HepG2 (cell line): Measurements from ENCODE around the gene CERS1. TPM values are rescaled to one million over a fixed set of nuclear protein-coding genes. Genes with fewer than 3 reads are reported as not detected.

Experiments
- ASH2L ChIP-seq: fragments of 300-600, 200-600 bp; sonication (generic); IDR thresholded peaks from 2 replicates; pipeline ENCODE4 v1.7.0; 2017; ENCODE audit warnings: low read depth, mild to moderate bottlenecking, moderate library complexity, mixed read lengths, low read length; ENCODE audit not compliant: insufficient read length
- ATF4 ChIP-seq, 2 experiments: fragments of 450-650 bp in 1 of 2; sonication (generic) in 1 of 2; formaldehyde crosslinking; IDR thresholded peaks; 2 replicates each; pipeline versions ENCODE4 v1.5.0 to v1.8.0; 2020 to 2022; ENCODE audit warnings: mild to moderate bottlenecking in 1 of 2, missing genetic modification reagents in 1 of 2
- CCDC6 ChIP-seq: sonication (generic); formaldehyde crosslinking; IDR thresholded peaks from 2 replicates; pipeline ENCODE4 v1.8.1; 2022; ENCODE audit warnings: mild to moderate bottlenecking, missing genetic modification reagents, moderate library complexity
- FOXJ3 ChIP-seq: sonication (generic); formaldehyde crosslinking; IDR thresholded peaks from 2 replicates; pipeline ENCODE4 v1.4.0; 2020; ENCODE audit warnings: missing genetic modification reagents, mild to moderate bottlenecking, borderline replicate concordance
- GMEB2 ChIP-seq: IDR thresholded peaks from 2 replicates; pipeline ENCODE4 v1.6.1; 2016; ENCODE audit warnings: missing biosample characterization, missing genetic modification reagents, low read depth
- HCFC1 ChIP-seq: fragments of 150-350 bp; IDR thresholded peaks from 2 replicates; pipeline ENCODE4 v1.6.1; 2014; ENCODE audit warnings: low read depth, low read length
- HNRNPK ChIP-seq: fragments of 200-400 bp; formaldehyde crosslinking; IDR thresholded peaks from 2 replicates; pipeline ENCODE4 v1.6.1; 2018; ENCODE audit warnings: low read length, low read depth, moderate library complexity, mild to moderate bottlenecking; ENCODE audit not compliant: poor library complexity, severe bottlenecking
- MEIS2 ChIP-seq: sonication (generic); formaldehyde crosslinking; IDR thresholded peaks from 2 replicates; pipeline ENCODE4 v1.9.0; 2021; ENCODE audit warnings: mild to moderate bottlenecking, missing genetic modification reagents
- MXI1 ChIP-seq: IDR thresholded peaks from 3 replicates; pipeline ENCODE4 v1.6.1; 2012; ENCODE audit warnings: low read depth, low read length, inconsistent platforms, borderline replicate concordance
- PAX8 ChIP-seq: sonication (generic); formaldehyde crosslinking; IDR thresholded peaks from 2 replicates; pipeline ENCODE4 v1.8.0; 2022; ENCODE audit warnings: mild to moderate bottlenecking, missing genetic modification reagents, borderline replicate concordance
- PCBP1 ChIP-seq: fragments of 200-400 bp; formaldehyde crosslinking; IDR thresholded peaks from 2 replicates; pipeline ENCODE4 v1.6.1; 2017; ENCODE audit warnings: mild to moderate bottlenecking, low read depth, low read length, borderline replicate concordance
- SIN3B ChIP-seq: fragments of 150-350 bp; IDR thresholded peaks from 2 replicates; pipeline ENCODE4 v1.6.1; 2014; ENCODE audit warnings: low read length
- SP140L ChIP-seq: sonication (generic); formaldehyde crosslinking; IDR thresholded peaks from 2 replicates; pipeline ENCODE4 v1.4.0; 2020; ENCODE audit warnings: missing genetic modification reagents, borderline replicate concordance
- SSRP1 ChIP-seq: IDR thresholded peaks from 2 replicates; pipeline ENCODE4 v1.6.1; 2016; ENCODE audit warnings: control low read depth
- YEATS2 ChIP-seq: sonication (generic); formaldehyde crosslinking; IDR thresholded peaks from 2 replicates; pipeline ENCODE4 v1.4.0; 2020; ENCODE audit warnings: missing genetic modification reagents, borderline replicate concordance
- ZFP1 ChIP-seq: IDR thresholded peaks from 2 replicates; pipeline ENCODE4 v1.6.1; 2016
- ZMAT3 ChIP-seq: sonication (generic); formaldehyde crosslinking; conservative IDR thresholded peaks from 2 replicates; pipeline ENCODE4 v1.7.0; 2021; ENCODE audit warnings: missing genetic modification reagents
- ZNF33B ChIP-seq: sonication (generic); formaldehyde crosslinking; IDR thresholded peaks from 2 replicates; pipeline ENCODE4 v1.5.1; 2020; ENCODE audit warnings: mild to moderate bottlenecking, missing genetic modification reagents
- ZNF441 ChIP-seq: sonication (generic); formaldehyde crosslinking; IDR thresholded peaks from 2 replicates; pipeline ENCODE4 v1.7.0; 2021; ENCODE audit warnings: missing genetic modification reagents, borderline replicate concordance
- ZNF660 ChIP-seq: sonication (generic); formaldehyde crosslinking; IDR thresholded peaks from 2 replicates; pipeline ENCODE4 v1.5.1; 2020; ENCODE audit warnings: mild to moderate bottlenecking, low read depth, missing genetic modification reagents, borderline replicate concordance
- ZNF672 ChIP-seq: sonication (generic); formaldehyde crosslinking; IDR thresholded peaks from 2 replicates; pipeline ENCODE4 v1.8.1; 2022; ENCODE audit warnings: missing genetic modification reagents
- ZNF75D ChIP-seq: sonication (generic); formaldehyde crosslinking; IDR thresholded peaks from 2 replicates; pipeline ENCODE4 v1.8.1; 2023; ENCODE audit warnings: missing genetic modification reagents, mild to moderate bottlenecking, borderline replicate concordance
- ZNF772 ChIP-seq: sonication (generic); formaldehyde crosslinking; IDR thresholded peaks from 2 replicates; pipeline ENCODE4 v1.5.0; 2020; ENCODE audit warnings: mild to moderate bottlenecking, missing genetic modification reagents
- ZNF816 ChIP-seq: sonication (generic); formaldehyde crosslinking; IDR thresholded peaks from 2 replicates; pipeline ENCODE4 v1.8.0; 2022; ENCODE audit warnings: missing genetic modification reagents, mild to moderate bottlenecking, borderline replicate concordance
- ZSCAN29 ChIP-seq: sonication (generic); formaldehyde crosslinking; conservative IDR thresholded peaks from 2 replicates; pipeline ENCODE4 v1.4.0; 2020; ENCODE audit warnings: mild to moderate bottlenecking, missing genetic modification reagents
- polyA plus RNA-seq, 8 experiments: library from polyadenylated mRNA; depleted of rRNA in 3 of 8; stranded (reverse) in 7 of 8; unstranded in 1 of 8; fragments of >200 nt; fragmentation: Illumina TruSeq in 4 of 8; extraction: Trizol in 4 of 8; gene quantifications; 2 replicates each; pipeline versions ENCODE4 v1.2.1 to v1.2.3, GENCODE V29; 2011 to 2016; ENCODE audit warnings: low read depth in 4 of 8, missing spikeins in 1 of 8, mixed read lengths in 1 of 8; ENCODE audit not compliant: insufficient read depth in 1 of 8
- total RNA-seq, 5 experiments: library from RNA; depleted of rRNA; stranded (reverse); fragments of >200 nt; fragmentation: Illumina TruSeq; extraction: Trizol; gene quantifications; 2 replicates each; pipeline ENCODE4 v1.2.3, GENCODE V29; 2016; ENCODE audit warnings: low read depth in 1 of 5

The CERS1 gene
- total and polyA plus RNA-seq, 2 of the 13 experiments (the other 11 are each of a cell fraction or from before 2014, with no cell fraction given): 4.6 to 9.8 TPM

- TF ChIP-seq ZNF816 (CRISPR knock-in tag) (no peak), MXI1 (no peak), CCDC6 (CRISPR knock-in tag) (peak; percentile 71), ASH2L (peak; percentile 12), ZSCAN29 (CRISPR knock-in tag) (no peak), HNRNPK (no peak), ATF4 (CRISPR knock-in tag; IDR thresholded peaks at IDR 0.05) (no peak), ZFP1 (no peak), ZNF33B (CRISPR knock-in tag) (no peak), ZNF75D (CRISPR knock-in tag) (no peak), GMEB2 (CRISPR knock-in tag) (no peak), PAX8 (no peak), ZMAT3 (CRISPR knock-in tag) (0 out of 2 replicates have a peak, but pooled peaks have one; percentile 10), ZNF660 (CRISPR knock-in tag) (no peak), ZNF672 (no peak), SIN3B (no peak), ZNF772 (CRISPR knock-in tag) (0 out of 2 replicates have a peak, but pooled peaks have one; percentile 1), MEIS2 (CRISPR knock-in tag) (0 out of 2 replicates have a peak, but pooled peaks have one; percentile 2), HCFC1 (no peak), ZNF441 (CRISPR knock-in tag) (no peak), PCBP1 (no peak), SSRP1 (CRISPR knock-in tag) (no peak), FOXJ3 (CRISPR knock-in tag) (no peak), YEATS2 (no peak), SP140L (CRISPR knock-in tag) (no peak)
- TF ChIP-seq, all 625 proteins: peak for 14
Observed at GRCh38 chr19:18919900-18920214, 23.9 kb upstream of the CERS1 start (continued).
